Uterus (tissue), 2 donors: ENCODE results near the gene ADGRD1.
A peak's percentile ranks its signal among the peaks of the same experiment; 100 is the strongest.

Experiments used
- POLR2A ChIP-seq, 2 donors: fragments of 450-650 bp; IDR thresholded peaks; one replicate each; pipeline ENCODE4 v1.6.1; 2016; ENCODE audit warnings: antibody characterized with exemption in 2 of 2, mild to moderate bottlenecking in 1 of 2, moderate library complexity in 1 of 2
- TF ChIP-seq, protein P1 (sequence below), 4 experiments: fragments of 200-600 bp in 2 of 4; fragments of 450-650 bp in 2 of 4; sonication (generic) in 2 of 4; IDR thresholded peaks; one replicate each; pipeline ENCODE4 v1.5.1; 2016 to 2019; ENCODE audit warnings: antibody characterized with exemption in 4 of 4, mild to moderate bottlenecking in 2 of 4, moderate library complexity in 1 of 4

DNA sequence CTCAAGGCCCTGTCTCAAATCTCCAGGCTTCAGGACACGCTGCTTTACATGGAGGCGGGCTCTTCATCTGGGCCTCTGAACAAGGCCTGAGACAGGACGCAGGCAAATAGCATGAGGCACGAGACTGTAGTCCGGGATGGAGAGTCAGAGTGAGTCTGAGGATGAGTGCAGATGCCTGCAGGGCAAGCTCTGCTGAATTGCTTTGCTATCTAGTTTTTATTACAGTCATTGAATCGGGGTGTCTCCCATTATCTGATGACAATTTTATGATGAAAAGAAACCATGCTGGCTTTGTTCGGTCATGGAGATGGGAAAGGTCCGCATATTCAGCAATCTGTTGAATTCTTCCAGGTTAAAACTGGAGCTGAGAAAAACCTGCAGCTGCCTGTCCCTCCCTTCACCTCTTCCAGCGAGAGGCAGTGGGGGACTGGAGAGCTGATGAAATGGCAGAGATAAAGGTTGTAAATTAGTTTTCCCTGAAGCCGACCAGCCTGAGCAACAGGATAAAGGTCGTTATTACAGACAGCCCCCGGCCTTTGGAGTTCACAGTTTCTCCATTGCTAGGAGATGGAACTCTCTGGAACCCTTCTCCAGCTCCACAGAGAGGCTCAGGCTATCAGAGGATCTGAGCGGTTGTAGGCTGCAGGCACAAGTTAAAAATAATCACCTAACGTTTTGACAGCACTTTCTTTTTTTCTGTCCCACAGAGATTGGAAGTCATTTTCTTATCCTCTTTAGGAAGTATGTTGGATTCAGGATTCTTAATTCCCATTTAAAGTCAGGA, 1.3 kb upstream of the ADGRD1 start:
- TF ChIP-seq, protein P1, sequence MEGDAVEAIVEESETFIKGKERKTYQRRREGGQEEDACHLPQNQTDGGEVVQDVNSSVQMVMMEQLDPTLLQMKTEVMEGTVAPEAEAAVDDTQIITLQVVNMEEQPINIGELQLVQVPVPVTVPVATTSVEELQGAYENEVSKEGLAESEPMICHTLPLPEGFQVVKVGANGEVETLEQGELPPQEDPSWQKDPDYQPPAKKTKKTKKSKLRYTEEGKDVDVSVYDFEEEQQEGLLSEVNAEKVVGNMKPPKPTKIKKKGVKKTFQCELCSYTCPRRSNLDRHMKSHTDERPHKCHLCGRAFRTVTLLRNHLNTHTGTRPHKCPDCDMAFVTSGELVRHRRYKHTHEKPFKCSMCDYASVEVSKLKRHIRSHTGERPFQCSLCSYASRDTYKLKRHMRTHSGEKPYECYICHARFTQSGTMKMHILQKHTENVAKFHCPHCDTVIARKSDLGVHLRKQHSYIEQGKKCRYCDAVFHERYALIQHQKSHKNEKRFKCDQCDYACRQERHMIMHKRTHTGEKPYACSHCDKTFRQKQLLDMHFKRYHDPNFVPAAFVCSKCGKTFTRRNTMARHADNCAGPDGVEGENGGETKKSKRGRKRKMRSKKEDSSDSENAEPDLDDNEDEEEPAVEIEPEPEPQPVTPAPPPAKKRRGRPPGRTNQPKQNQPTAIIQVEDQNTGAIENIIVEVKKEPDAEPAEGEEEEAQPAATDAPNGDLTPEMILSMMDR (IDR thresholded peaks at IDR 0.05), result no peak
- TF ChIP-seq POLR2A (IDR thresholded peaks at IDR 0.05), result peak in 1 of 2 donors; percentile 15
